ENCODE measurements around the gene POT1.

POT1 gene

DNA sequence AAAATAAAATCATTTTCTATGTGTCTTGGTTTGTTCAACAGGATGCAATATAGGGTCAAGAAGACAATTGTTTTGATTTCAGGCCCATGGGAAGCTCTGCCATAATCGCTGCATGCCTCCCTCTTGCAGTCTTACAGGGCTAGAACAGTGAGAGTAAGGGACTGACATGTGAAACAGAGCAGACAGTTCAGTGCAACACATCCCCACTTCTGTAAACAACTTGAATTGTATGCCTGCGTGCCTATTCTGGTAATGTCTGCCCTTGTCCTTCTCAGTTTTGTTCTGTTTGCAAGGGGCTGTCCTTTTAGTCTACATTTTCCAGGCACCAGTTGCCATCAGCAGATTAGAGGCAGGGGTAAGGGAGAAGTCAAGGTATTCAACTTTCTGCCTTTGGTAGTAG, 129.2 kb downstream of the POT1 start:
- no peak for DNase-seq

DNA sequence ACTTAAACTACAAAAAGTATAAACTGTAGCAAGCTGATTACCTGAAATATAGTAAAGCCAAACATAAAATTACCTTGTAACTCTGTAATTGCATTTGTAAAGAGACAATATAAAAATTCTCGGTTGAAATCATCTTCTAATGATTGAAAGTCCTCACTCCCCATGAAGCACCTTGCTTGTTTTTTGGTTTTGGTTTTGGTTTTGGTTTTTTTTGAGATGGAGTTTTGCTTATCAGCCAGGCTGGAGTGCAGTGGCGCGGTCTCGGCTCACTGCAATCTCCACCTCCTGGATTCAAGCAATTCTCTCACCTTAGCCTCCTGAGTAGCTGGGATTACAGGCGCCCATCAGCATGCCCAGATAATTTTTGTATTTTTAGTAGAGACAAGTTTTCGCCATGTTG, 130.2 kb downstream of the POT1 start:
- DNase-seq = no peak

DNA sequence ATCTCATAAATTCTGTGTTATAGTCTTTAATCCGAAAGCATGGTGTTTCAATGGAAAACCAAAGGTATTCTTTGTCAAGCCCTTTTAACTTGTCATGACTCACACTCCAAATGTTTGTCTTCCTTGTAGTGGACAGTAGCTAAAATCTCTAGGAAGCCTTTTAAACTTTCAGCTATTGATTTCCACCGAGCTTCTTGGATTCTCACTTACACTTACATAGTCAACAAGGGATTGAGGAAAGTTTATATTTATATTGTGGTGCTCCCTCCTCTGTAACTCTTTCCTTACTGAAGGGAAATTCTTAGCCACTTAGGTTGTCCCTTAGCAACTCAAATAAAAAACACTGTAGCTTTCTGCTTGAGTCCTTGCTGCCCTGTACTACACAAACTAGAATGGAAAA, 132.9 kb downstream of the POT1 start:
- no peak for DNase-seq

DNA sequence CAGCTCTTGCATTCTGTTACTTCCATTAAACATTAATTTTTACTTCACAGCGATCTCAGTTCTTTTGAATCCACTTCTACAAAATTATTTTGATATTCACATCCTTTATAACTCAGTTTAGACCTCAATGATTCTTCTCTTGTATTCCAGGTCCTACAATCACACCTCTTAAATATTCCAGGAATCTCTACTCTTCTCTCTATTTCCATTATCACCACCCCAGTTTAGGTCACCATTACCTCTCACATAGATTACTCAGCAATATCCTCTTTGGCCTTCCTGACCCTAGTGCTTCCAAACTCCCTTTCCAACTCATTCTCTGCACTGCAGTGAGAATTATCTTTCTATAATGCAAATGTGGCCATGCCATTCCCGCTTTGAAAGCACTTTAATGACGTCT, 136.9 kb downstream of the POT1 start:
- DNase-seq = no peak

- no peak for DNase-seq
Observed at GRCh38 chr7:124792002-124792401, 137.6 kb downstream of the POT1 start.

DNA sequence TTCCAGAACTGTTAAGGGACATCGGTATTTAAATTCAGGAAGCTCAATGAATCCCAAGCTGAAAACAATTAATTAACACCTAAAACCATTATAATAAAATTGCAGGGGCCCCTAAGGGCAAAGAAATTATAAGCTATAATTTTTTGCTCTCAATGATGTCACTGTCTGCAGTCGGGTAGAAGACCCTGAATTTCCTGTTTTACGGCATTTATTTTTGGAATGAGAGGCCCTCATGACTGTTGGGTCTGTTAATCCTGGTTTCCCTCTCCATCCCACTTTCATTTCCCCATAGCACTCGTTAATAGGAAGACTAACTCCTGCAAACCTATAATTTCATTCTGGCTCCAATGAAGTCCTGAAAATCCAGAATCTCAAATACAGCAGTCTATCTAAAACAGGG, 138.2 kb downstream of the POT1 start:
- no peak for DNase-seq

DNA sequence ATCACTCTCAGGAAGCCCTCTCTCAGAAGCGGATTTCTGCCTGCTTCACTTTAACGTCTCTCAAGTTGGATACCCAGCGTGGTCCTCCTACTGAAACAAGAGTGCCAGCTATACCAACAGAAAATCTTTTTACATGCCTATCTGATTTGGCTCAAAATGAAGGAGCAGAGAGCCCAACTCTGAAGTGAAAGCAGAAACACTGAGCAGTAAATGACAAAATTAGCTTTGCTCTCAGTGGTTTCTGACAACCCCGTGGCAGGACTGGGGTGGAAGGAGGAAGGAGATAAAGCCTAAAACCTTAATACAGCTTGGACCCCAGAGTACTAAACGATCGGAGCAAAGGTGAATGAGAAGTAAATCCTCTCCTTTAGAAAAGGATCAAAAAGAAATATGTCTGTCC, 139.0 kb downstream of the POT1 start:
- no peak for DNase-seq

GRCh38 chr7:124785994-124786393, 143.6 kb downstream of the POT1 start:
- no peak for DNase-seq

DNA sequence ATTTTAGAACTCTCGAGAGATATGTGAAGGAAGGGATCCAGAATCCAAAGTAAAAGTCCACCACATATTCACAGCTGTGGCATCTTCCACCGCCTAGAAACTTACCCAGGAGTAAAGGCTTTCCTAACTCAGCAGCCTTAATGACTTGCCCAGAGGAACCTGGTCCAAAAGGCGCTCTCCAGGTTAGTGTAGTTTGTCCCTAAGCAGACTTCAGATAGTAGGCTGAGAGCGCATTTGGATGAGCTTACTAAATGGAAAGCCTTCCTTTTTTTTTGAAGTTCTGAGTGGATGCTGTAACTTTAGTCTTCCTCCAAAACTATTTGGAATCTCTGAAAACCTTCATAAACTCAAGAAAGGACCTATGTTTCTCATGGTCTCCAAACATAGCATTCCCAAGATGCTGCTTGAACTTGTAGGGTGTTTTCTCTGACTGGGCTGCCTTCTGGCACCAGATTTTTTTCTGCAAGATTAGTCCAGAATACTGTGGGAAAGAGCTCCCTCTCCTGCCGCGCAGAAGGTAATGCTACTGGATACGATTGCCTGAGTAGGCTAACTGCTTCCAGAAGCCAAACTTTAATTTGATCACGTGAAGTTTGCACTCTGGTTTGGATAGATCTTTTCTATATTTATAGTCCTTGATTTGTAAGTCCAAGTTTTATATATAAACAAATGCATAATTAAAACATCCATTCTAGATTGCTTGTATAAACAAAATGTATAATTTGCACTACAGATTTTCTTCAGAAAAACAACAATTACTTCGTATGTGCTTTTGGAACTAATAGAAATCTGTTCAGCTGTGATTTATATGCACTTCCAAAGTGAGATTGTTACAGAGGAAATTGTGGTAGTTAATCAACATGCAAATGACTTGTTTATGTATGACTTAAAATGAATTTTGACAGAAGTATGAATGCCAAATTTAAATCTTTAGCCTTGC, 144.5 kb downstream of the POT1 start:
- DNase-seq = no peak

- no peak for DNase-seq
Observed at GRCh38 chr7:124783271-124783670, 146.4 kb downstream of the POT1 start.

- no peak for DNase-seq
Observed at GRCh38 chr7:124781907-124782734, 147.5 kb downstream of the POT1 start.

GRCh38 chr7:124781418-124781817, 148.2 kb downstream of the POT1 start:
- DNase-seq = no peak

GRCh38 chr7:124780608-124781007, 149.0 kb downstream of the POT1 start:
- no peak for DNase-seq

DNA sequence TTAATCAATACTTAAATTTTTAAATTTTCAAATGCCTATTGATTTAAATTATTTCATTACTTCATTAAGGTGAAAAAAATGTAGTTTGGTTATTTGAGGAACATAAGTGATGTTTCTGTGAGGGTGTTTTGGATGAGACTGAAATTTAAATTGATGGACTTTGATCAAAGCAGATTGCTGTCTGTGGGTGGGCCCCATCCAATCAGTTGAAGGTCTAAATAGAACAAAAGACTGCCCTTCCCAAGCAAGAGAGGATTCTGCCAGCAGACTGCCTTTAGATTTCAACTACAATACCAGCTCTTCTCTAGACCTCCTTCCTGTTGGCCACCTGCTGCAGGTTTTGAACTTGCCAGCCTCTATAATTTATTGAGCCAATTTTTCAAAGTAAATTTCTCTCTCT, 149.6 kb downstream of the POT1 start:
- no peak for DNase-seq

GRCh38 chr7:124779620-124780019, 150.0 kb downstream of the POT1 start:
- no peak for DNase-seq

GRCh38 chr7:124779194-124779593, 150.4 kb downstream of the POT1 start:
- no peak for DNase-seq

GRCh38 chr7:124777268-124777667, 152.4 kb downstream of the POT1 start:
- DNase-seq = no peak

DNA sequence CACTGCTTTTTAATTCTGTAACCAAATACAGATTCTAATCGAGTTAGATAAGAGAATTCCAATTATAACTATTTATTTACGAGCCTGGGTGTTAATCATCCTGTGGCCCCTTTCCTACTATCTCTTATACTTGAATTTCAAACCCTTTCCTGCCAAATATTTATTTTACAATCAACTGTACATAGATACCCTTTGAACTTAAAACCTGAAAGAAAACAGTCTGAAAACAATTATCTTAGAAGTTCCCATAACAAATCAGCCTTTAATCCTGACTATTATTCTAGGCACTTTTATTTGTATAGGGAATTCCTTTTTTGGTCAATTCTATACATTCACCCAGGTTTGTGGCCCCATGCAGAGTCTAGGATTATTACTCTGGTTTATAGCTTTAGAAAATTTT, 153.5 kb downstream of the POT1 start:
- no peak for DNase-seq

GRCh38 chr7:124775422-124775821, 154.2 kb downstream of the POT1 start:
- DNase-seq = no peak

GRCh38 chr7:124773938-124774337, 155.7 kb downstream of the POT1 start:
- no peak for DNase-seq

DNA sequence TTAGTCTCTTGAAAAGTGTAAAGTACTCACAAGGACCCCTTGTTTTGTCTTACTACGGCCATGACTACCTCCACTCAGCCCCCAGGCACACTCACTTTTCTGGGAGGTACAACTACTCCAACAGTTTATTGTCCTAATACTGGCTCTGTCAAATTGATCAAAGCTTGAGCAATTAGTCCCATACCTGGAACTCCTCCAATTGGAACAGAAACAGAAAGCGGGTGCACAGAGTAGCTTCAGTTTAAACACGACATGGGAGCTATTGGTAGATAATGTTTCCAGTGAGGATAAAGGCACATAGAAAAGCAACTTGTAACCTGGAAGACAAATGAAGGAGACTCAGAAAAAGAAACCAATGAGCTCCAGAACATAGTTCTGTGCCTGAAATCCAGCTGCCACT, 156.3 kb downstream of the POT1 start:
- DNase-seq = no peak

Measured in CD4-positive, alpha-beta T cell treated with Interleukin-4 for 1 hour (primary cell).